Eye (tissue), 1 donor: Measurements from ENCODE around the gene UVRAG.
"Not testable (repeated sequence)": the region's sequence is repeated elsewhere in the genome, so short reads cannot be mapped to it uniquely, and the experiment has no call there.

ENCODE experiments used
- DNase-seq: peaks from one replicate; pipeline ENCODE4 v3.0.0-alpha.2; 2015

The UVRAG gene

DNA sequence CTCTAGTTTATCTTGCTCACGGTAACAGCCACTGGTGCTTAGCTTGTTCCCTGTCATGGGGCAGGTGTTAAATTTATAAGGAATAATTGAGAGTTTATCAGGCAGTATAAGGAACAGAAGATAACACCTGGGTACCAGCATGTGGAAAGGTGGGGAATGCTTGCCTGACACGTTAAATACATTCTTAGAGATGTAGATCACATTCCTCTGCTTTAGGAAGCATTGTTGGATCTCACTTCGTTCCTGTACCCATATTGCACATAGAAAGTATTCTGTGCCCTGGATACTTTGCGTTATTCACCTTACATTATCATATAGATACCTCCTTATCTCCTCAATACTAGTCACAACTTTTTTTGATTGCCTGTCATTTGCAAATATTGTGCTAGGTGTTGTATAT lies 114.7 kb downstream of the UVRAG start:
- DNase-seq = no peak

DNA sequence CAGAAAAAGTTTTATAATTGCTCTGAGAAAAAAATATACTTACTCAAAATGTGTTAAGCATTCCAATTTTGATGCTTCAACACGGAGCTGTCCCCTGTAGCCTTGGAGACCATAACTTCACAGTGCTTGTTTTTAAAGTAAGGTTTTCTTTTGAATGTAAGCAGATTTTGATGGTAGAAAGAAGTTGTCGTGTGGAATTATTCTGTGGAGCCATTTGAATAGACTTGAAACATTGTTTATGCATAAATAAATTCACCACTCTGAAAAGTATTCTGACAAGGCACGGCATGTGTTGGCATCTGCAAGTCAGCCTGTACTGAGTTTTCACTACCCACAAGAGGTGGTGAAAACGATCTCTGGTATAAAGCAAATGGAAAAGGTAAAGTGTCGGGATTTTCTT lies 115.5 kb downstream of the UVRAG start:
- peak; percentile 19 for DNase-seq

DNA sequence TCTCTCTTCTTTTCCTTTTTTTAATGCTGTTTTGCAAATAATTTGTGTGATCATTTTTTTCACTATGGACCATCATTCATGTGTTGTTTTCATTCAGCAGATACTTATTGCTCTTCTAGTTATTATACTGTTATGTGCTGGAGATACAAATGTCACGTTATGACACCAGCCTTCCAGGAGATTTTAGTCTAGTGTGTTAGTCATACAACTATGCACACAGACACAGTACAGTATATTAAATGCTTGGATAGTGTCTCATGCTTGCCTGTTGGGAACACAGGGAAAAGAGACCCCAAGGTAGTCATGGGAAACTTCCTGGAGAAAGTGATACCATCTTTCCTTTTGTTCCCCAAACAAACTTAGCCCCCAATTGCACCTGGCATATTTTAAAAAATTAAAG lies 116.1 kb downstream of the UVRAG start:
- DNase-seq = no peak

GRCh38 chr11:75933736-75934135 lies 118.7 kb downstream of the UVRAG start:
- not testable (repeated sequence) for DNase-seq

- no peak for DNase-seq
Observed at GRCh38 chr11:75934851-75935250, 119.8 kb downstream of the UVRAG start.

DNA sequence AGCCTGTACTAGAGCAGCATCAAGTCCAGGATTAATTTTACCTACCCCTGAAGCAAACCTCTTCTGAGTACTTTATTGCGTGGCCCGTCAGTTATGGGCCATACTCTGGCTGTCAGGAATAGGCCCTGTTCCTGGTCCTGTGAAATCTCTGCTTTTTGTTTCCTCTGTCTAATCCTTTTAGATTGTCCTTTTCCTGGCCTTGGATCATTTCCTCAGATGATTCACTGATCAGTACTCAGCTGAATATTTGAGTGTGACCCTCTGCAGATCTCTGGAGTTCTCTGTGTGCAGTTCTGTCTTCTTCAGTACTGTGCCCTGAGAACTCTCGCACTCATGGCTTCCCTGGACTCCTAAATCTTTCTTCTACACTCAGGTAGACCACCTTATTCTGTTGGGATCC lies 123.5 kb downstream of the UVRAG start:
- no peak for DNase-seq

DNA sequence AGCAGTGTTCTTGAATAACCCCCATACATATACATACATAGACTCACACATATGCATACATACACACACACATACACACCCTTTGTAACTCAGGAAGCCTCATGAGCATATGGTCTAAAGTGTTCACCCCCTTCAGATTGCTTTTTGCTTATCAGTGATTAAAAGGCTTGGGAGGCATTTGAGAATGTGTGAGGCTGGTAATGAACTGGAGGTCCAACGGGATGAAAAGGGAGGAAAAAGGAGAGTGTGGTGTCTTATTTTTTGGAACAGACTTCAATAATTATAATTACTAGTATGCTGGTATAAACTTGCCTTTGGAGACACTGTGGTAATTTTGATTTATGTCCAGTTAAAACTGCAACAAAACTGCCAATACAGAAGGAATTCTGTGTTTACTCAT lies 124.5 kb downstream of the UVRAG start:
- DNase-seq = no peak

- no peak for DNase-seq
Observed at GRCh38 chr11:75939992-75940391, 125.0 kb downstream of the UVRAG start.

DNA sequence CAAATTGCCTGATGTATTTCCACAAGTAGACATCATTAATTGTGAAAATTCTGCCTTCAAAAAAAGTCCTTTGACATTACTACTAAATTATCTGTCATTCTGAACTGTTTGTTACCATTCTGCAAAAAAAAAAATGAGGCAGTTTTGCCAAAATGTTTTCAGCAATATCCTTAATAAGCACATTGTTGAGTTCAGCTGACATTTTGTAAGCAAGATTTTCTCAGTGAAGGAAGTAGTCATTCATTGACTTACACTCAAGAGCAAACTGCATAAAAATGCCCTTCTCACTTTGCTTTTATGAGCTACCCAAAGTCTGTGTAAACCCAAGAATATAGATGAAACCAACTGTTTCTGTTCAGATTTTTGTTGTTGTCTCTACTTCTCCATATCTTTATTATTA lies 125.9 kb downstream of the UVRAG start:
- DNase-seq = no peak

DNA sequence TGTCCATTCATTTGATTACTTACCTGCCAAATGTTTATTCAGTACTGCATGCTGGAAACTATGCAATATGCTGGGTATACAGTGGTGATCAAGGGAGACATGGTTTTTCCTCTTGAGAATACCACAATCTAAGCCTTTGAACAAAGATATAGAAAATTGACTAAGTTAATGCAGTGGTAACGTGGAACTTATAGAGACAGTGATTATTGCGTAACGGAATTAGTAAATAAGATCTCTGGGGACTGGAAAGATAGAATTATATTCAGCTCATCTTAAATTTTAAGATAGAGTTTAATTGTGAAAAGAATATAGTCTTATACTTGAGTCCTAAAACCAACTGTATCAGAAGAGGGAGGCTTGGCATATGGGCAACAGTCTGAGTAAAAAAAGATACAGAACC lies 129.5 kb downstream of the UVRAG start:
- no peak for DNase-seq

GRCh38 chr11:75945446-75945845 lies 130.4 kb downstream of the UVRAG start:
- no peak for DNase-seq

GRCh38 chr11:75945947-75946346 lies 130.9 kb downstream of the UVRAG start:
- DNase-seq = no peak

GRCh38 chr11:75946531-75947530 lies 131.8 kb downstream of the UVRAG start:
- no peak for DNase-seq

GRCh38 chr11:75949023-75949672 lies 134.1 kb downstream of the UVRAG start:
- DNase-seq = peak; percentile 35

DNA sequence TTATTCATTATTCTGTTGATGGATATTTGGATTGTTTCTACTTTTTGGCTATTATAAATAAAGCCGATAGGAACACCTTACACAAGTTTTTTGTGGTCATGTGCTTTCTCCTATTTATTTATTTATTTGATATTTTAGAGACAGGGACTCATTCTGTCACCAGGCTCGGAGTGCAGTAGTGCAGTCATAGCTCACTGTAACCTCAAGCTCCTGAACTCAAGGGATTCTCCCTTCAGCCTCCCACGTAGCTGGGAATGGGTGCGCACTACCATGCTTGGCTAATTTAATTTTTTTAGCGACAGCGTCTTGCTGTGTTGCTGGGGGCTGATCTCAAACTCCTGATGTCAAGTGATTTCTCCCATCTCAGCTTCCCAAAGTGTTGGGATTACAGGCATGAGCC lies 135.1 kb downstream of the UVRAG start:
- no peak for DNase-seq

DNA sequence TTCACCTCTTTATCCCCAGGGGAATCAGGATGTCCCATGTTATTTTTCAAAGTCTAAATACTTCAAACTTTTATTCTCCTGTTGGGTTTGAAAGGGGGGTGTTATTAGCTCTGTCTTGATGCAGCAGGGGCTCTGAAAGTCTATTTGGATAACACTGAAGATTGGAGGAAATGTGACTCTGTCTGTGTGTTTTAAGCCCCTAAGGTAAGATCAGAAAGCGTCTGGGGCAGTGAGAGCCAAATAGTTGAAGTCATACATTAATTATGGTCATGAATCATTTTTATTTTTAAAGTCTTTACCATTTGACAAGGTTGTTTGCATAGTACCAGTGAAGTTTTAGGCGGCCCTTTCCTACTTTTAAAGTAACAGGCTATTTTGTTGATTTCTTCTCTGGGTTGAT lies 139.0 kb downstream of the UVRAG start:
- DNase-seq = no peak

DNA sequence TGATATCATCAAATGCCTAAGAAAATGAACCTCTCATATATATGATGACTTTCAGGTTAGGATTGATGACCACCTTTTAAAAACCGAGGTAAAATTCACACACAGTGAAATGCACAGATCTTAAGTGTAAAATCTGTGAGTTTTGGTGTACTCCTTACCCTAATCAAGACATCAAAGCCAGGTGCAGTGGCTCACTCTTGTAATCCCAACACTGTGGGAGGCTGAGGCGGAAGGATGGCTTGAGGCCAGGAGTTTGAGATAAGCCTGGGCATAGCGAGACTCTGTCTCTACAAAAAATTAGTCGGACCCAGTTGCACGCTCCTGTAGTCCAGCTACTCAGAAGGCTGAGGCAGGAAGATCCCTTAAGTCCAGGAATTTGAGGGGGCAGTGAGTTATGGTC lies 140.4 kb downstream of the UVRAG start:
- DNase-seq = no peak

DNA sequence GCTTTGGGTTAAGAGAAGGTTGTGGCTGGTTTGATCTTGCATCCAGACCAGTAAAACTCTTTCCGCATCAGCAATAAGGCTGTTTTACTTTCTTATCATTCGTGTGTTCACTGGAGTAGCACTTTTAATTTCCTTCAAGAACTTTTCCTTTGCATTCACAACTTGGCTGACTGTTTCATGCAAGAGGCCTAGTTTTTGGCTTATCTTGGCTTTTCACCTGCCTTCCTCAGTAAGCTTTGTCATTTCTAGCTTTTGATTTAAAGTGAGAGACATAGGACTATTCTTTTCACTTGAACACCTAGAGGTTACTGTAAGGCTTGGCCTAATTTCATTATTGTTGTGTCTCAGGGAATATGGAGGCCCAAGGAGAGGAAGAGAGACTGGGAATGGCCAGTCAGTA lies 144.5 kb downstream of the UVRAG start:
- DNase-seq = no peak

DNA sequence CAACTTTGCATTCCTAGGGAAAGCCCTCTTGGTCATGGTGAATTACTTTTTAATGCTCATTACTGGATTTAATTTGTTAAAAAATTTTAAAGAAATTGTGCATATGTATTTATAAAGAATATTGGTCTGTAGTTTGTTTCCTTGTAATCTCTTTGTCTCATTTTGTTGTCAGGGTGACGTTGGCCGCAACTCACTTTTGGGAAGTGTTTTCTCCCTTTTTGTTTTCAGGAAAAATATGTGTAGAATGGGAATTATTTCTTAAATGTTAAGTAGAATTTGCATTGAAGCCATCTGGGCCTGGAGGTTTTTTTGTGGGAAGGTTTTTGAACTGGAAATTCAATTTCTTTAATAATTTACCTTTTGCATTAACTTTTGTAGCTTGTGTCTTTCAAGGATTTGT lies 149.1 kb downstream of the UVRAG start:
- no peak for DNase-seq

GRCh38 chr11:75966537-75967287 lies 151.7 kb downstream of the UVRAG start:
- no peak for DNase-seq

DNA sequence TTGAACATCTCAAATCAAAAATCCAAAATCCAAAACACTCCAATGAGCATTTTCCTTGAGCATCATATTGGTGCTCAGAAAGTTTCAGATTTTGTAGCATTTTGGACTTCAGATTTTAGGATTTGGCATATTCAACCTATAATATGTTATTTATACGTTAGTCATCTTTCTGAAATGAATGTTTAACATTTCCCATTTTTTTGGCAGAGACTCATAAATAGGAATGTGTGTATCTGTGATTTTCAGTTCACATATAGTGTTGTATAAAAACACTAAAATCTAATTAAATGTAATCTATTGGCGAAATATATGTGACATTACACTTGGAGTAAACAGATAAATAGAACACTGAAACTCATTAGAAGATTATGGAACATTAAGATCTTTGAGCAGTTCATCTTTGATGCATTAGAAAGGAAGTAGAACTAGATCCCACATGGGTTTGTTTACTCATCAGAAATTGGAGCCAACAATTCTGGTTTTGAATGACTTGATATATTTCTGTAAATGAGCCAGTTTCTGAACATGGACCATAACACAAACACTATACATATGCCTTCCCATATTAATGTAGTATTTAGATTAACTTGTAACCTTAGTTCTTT lies 153.1 kb downstream of the UVRAG start:
- peak; percentile 27 for DNase-seq

- no peak for DNase-seq
Observed at GRCh38 chr11:75969626-75970308, 154.8 kb downstream of the UVRAG start.
